ENCODE results near the gene CDYL2. TPM values are rescaled to one million over a fixed set of nuclear protein-coding genes. Genes with fewer than 3 reads are reported as not detected.

The CDYL2 gene, protein sequence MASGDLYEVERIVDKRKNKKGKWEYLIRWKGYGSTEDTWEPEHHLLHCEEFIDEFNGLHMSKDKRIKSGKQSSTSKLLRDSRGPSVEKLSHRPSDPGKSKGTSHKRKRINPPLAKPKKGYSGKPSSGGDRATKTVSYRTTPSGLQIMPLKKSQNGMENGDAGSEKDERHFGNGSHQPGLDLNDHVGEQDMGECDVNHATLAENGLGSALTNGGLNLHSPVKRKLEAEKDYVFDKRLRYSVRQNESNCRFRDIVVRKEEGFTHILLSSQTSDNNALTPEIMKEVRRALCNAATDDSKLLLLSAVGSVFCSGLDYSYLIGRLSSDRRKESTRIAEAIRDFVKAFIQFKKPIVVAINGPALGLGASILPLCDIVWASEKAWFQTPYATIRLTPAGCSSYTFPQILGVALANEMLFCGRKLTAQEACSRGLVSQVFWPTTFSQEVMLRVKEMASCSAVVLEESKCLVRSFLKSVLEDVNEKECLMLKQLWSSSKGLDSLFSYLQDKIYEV
- polyA plus RNA-seq (2013, experiment 1 of 2), result 5.0 TPM
- 4.6 TPM for polyA plus RNA-seq (2013, experiment 2 of 2)

DNA sequence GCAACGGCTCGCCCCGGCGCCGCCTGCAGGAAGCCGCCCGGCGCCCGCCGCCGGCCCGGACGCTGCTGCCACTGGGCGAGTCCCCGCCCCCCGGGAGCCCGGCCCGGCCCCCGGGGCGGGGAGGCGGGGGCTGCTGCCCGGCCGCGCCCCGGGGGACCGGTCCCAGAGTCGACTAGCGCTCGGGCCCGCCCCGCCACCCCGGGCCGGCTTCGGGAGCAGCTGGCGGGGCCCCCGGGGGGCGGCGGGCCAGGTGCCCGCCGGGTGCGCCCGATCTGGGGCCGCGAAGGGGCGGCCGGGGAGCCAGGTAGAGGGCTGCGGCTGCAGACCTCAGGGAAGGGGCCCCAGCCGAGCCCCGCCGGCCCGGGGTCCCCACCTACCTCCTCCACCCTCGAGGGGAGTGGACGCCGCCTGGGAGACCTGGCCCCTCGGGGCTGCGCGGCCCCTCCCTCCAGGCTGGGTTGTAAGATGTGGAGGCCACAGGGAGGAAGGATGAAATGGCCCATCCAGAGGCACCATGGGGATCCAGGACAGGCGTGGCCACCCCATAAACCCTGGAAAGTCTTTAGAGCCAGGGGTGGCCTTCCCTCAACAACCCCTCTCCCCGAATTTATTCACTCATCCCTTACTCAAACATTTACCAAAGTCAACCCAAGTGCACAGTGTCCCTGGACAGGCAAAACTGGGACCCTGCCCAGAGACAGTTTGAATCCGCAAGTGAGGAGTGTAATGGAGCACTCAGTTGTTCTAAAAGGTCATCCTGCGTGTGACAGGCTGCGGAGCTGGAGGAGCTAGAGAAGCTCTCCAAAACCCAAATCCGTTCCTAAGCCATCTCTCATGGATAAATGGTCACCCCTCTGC is at the start of gene CDYL2:
Gene CDYL2, minus strand, starts transcription at position 73 of the 858 bp plus-strand sequence. CDS start 425 bp downstream, outside the sequence.
- Histone ChIP-seq H3K4me3 (ENCODE audit: extremely low read depth, insufficient read depth, low read length, poor library complexity, severe bottlenecking) (peak within 1 kb of the TSS; percentile 51), H3K27ac (ENCODE audit: low read depth, low read length, severe bottlenecking) (no peak within 1 kb of the TSS), H3K9me3 (ENCODE audit: control insufficient read depth, low read length) (no peaks in the 10 kb centered on the region), H3K4me1 (ENCODE audit: control insufficient read depth, insufficient read depth, low read length, poor library complexity, severe bottlenecking) (peaks cover 5% of the 10 kb centered on the region), H3K36me3 (ENCODE audit: control insufficient read depth, insufficient read depth, low read length) (no peaks in the 10 kb centered on the region)
- 4 to 9% methylated on average over 17 to 26 of the region's 63 CpGs for WGBS, 2 experiments (ENCODE audit: insufficient coverage in 2 of 2)

DNA sequence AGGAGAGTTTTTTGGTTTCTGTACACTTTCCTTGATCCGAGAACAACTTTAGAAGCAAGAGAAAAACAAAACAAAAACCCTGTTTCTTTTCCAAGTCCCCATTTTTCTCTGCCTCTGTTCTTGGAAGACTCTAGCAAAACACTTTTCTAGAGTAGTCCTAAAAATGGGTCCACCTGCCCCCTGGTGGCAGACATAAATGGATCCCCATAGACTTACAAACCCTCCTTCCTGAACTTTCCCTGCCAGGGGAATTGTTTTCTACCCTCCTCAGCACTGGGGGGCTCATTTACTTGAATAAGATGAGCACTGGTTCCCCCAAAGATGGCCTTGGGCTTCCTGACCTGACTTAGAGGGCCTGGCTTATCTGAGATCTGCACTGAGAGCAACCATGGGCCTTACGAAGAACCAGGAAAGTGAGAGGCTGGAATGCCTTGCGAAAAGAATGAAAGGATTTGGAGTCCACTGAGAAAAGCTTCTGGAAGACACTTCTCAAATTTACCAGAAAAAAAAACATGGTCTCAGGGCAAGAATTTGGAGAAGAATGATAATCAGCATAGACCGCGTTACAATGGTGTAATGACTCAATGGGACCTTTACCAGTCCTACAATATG is 48.0 kb upstream of the CDYL2 start:
- no peak overlapping the region for H3K4me3 ChIP-seq (ENCODE audit: extremely low read depth, insufficient read depth, low read length, poor library complexity, severe bottlenecking)
- no peaks in the 10 kb centered on the region for H3K36me3 ChIP-seq (ENCODE audit: control insufficient read depth, insufficient read depth, low read length)
- no peaks in the 10 kb centered on the region for H3K4me1 ChIP-seq (ENCODE audit: control insufficient read depth, insufficient read depth, low read length, poor library complexity, severe bottlenecking)
- H3K27ac ChIP-seq (ENCODE audit: low read depth, low read length, severe bottlenecking), result no peak overlapping the region
- no peaks in the 10 kb centered on the region for H3K9me3 ChIP-seq (ENCODE audit: control insufficient read depth, low read length)
- WGBS, 2 experiments (ENCODE audit: insufficient coverage in 2 of 2), result 92 to 97% methylated on average over 4 to 5 of the region's 5 CpGs

DNA sequence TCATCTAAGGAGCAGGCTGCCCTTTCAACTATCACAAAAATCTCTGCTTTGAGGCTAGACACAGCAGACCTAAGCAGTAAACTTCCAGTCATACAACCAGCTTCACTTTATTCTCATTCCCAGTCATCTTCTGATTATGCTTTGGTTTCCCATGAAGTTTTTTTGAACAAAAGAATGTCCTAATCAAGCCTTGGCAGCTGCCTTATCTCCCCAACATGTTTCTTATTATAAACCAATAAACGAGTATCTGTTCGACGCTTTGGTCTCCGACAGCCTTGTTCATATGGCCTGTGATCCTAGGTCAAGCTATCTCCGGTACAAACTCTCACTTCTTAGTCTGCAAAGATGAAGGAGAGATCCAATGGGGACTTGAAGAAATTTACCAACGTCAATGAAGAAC is 47.4 kb upstream of the CDYL2 start:
- H3K4me1 ChIP-seq (ENCODE audit: control insufficient read depth, insufficient read depth, low read length, poor library complexity, severe bottlenecking), result no peaks in the 10 kb centered on the region
- H3K9me3 ChIP-seq (ENCODE audit: control insufficient read depth, low read length), result no peaks in the 10 kb centered on the region
- H3K36me3 ChIP-seq (ENCODE audit: control insufficient read depth, insufficient read depth, low read length), result no peaks in the 10 kb centered on the region
- no peak overlapping the region for H3K27ac ChIP-seq (ENCODE audit: low read depth, low read length, severe bottlenecking)
- WGBS, 2 experiments (ENCODE audit: insufficient coverage in 2 of 2), result 97 to 100% methylated on average over 4 to 5 of the region's 6 CpGs
- H3K4me3 ChIP-seq (ENCODE audit: extremely low read depth, insufficient read depth, low read length, poor library complexity, severe bottlenecking), result no peak overlapping the region

DNA sequence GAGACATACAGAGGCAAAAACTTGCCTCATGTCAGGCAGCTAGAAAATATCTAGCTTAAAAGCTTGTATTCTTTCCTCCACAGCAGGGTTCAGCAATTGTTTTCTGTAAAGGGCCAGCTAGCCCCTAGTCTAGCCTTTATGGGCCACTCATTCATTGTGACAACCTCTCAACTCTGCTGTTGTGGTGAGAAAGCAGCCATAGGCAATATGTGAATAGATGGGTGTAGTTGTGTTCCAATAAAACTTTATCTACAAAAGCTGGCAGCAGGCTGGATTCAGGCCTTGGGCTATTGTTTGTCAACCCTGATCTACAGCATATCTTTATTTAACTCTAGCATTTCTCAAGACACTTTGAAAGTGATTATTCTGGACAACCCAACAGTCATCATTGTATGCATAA is 46.4 kb upstream of the CDYL2 start:
- Histone ChIP-seq H3K9me3 (ENCODE audit: control insufficient read depth, low read length) (no peaks in the 10 kb centered on the region), H3K27ac (ENCODE audit: low read depth, low read length, severe bottlenecking) (no peak overlapping the region), H3K4me3 (ENCODE audit: extremely low read depth, insufficient read depth, low read length, poor library complexity, severe bottlenecking) (no peak overlapping the region), H3K4me1 (ENCODE audit: control insufficient read depth, insufficient read depth, low read length, poor library complexity, severe bottlenecking) (no peaks in the 10 kb centered on the region), H3K36me3 (ENCODE audit: control insufficient read depth, insufficient read depth, low read length) (no peaks in the 10 kb centered on the region)

DNA sequence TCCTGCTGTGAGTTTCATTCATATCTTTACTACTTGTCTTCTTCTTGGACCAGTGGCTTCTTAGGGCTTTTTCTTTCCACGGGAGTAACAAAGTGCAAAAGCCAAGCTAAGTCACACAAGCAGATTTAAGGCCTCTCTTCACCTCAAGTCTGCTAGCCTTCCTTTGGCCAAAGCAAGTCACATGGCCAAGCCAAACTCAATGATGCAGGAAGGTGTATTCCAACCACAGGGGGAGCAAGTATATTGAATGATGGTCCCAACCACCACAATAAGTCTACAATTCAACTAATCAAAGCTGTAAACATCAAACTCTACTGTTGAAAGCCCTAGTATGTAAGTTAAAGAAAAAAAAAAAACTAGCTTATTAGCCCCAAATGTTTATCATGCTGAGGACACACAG is 44.5 kb upstream of the CDYL2 start:
- Histone ChIP-seq H3K9me3 (ENCODE audit: control insufficient read depth, low read length) (no peaks in the 10 kb centered on the region), H3K27ac (ENCODE audit: low read depth, low read length, severe bottlenecking) (no peak overlapping the region), H3K36me3 (ENCODE audit: control insufficient read depth, insufficient read depth, low read length) (no peaks in the 10 kb centered on the region), H3K4me1 (ENCODE audit: control insufficient read depth, insufficient read depth, low read length, poor library complexity, severe bottlenecking) (no peaks in the 10 kb centered on the region), H3K4me3 (ENCODE audit: extremely low read depth, insufficient read depth, low read length, poor library complexity, severe bottlenecking) (no peak overlapping the region)
- 50% methylated on average over 1 of the region's 1 CpG; no CpG with 5 or more reads in 1 of the 2 experiments for WGBS, 2 experiments (ENCODE audit: insufficient coverage in 2 of 2)

DNA sequence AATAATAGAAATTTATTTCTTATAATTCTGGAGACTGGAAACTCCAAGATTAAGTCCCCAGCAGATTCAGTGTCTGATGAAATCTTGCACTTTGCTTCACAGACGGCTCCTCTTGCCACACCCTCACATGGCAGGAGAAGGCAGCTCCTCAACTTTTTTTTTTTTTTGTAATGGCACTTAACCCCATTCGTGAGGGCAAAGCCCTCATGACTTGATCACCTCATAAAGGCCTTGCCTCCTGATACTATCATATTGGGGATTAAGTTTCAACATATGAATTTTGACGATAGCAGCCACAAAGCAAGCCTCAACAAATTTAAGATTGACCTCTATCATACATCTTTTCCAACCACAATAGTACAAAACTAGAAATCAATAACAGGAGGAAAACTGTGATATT is 42.3 kb upstream of the CDYL2 start:
- 78 to 86% methylated on average over 1 of the region's 3 CpGs for WGBS, 2 experiments (ENCODE audit: insufficient coverage in 2 of 2)
- Histone ChIP-seq H3K27ac (ENCODE audit: low read depth, low read length, severe bottlenecking) (no peak overlapping the region), H3K36me3 (ENCODE audit: control insufficient read depth, insufficient read depth, low read length) (no peaks in the 10 kb centered on the region), H3K4me3 (ENCODE audit: extremely low read depth, insufficient read depth, low read length, poor library complexity, severe bottlenecking) (no peak overlapping the region), H3K9me3 (ENCODE audit: control insufficient read depth, low read length) (no peaks in the 10 kb centered on the region), H3K4me1 (ENCODE audit: control insufficient read depth, insufficient read depth, low read length, poor library complexity, severe bottlenecking) (no peaks in the 10 kb centered on the region)

DNA sequence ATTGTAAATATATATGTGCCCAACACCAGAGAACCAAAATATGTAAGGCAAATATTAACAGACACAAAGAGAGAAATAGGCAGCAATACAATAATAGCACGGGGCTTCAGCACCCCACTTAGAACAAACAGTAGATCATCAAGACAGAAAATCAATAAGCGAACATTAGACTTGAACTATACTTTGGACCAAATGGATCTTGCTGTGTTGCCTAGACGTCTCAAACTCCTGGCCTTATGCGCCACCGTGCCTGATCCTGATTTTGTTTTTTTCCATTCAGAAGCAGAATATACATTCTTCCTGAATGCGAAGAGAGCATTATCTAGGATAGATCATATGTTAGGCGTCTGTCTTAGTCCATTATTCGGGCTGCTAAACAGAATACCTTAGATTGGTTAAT is 41.9 kb upstream of the CDYL2 start:
- Histone ChIP-seq H3K4me3 (ENCODE audit: extremely low read depth, insufficient read depth, low read length, poor library complexity, severe bottlenecking) (no peak overlapping the region), H3K9me3 (ENCODE audit: control insufficient read depth, low read length) (no peaks in the 10 kb centered on the region), H3K4me1 (ENCODE audit: control insufficient read depth, insufficient read depth, low read length, poor library complexity, severe bottlenecking) (no peaks in the 10 kb centered on the region), H3K36me3 (ENCODE audit: control insufficient read depth, insufficient read depth, low read length) (no peaks in the 10 kb centered on the region), H3K27ac (ENCODE audit: low read depth, low read length, severe bottlenecking) (no peak overlapping the region)
- WGBS, 2 experiments (ENCODE audit: insufficient coverage in 2 of 2), result 80 to 81% methylated on average over 1 to 5 of the region's 8 CpGs

DNA sequence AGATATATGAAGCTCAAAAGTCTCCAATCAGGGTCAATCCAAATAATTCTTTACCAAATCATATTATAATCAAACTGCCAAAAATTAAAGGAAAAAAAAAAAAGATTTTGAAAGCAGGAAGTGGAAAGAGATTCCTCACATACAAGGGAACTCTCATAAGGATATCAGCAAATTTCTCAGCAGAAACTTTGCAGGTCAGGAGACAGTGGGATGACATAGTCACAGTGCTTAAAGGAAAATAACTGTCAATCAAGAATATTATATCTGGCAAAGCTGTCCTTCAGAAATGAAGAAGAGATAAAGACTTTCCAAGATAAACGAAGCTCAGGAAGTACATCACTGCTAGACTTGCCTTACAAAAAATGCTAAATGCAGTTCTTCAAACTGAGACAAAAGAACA is 40.0 kb upstream of the CDYL2 start:
- no peak overlapping the region for H3K27ac ChIP-seq (ENCODE audit: low read depth, low read length, severe bottlenecking)
- no peaks in the 10 kb centered on the region for H3K36me3 ChIP-seq (ENCODE audit: control insufficient read depth, insufficient read depth, low read length)
- H3K4me3 ChIP-seq (ENCODE audit: extremely low read depth, insufficient read depth, low read length, poor library complexity, severe bottlenecking), result no peak overlapping the region
- no CpG with 5 or more reads among the region's 1 CpG for WGBS, 2 experiments (ENCODE audit: insufficient coverage in 2 of 2)
- H3K4me1 ChIP-seq (ENCODE audit: control insufficient read depth, insufficient read depth, low read length, poor library complexity, severe bottlenecking), result no peaks in the 10 kb centered on the region
- no peaks in the 10 kb centered on the region for H3K9me3 ChIP-seq (ENCODE audit: control insufficient read depth, low read length)

DNA sequence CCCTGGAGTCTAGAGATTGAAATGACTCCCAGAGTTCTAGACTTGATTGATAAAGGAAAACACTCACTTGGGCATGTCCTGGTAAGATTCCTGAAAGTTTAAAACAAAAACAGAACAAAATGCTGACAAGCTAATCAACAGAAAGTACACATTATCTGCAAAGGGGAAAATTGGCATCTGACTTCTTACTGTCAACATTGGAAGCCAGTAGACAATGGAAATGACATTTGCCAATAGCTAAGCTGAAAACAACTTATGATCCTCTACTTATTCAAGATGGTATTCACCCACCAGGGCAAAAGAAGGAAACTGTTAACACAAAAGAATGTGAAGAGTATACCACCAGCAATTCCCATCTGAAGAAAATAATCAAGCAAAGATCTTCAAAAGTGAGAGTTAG is 36.8 kb upstream of the CDYL2 start:
- no peaks in the 10 kb centered on the region for H3K9me3 ChIP-seq (ENCODE audit: control insufficient read depth, low read length)
- no peaks in the 10 kb centered on the region for H3K36me3 ChIP-seq (ENCODE audit: control insufficient read depth, insufficient read depth, low read length)
- H3K4me3 ChIP-seq (ENCODE audit: extremely low read depth, insufficient read depth, low read length, poor library complexity, severe bottlenecking), result no peak overlapping the region
- H3K27ac ChIP-seq (ENCODE audit: low read depth, low read length, severe bottlenecking), result no peak overlapping the region
- peaks cover 6% of the 10 kb centered on the region for H3K4me1 ChIP-seq (ENCODE audit: control insufficient read depth, insufficient read depth, low read length, poor library complexity, severe bottlenecking)

DNA sequence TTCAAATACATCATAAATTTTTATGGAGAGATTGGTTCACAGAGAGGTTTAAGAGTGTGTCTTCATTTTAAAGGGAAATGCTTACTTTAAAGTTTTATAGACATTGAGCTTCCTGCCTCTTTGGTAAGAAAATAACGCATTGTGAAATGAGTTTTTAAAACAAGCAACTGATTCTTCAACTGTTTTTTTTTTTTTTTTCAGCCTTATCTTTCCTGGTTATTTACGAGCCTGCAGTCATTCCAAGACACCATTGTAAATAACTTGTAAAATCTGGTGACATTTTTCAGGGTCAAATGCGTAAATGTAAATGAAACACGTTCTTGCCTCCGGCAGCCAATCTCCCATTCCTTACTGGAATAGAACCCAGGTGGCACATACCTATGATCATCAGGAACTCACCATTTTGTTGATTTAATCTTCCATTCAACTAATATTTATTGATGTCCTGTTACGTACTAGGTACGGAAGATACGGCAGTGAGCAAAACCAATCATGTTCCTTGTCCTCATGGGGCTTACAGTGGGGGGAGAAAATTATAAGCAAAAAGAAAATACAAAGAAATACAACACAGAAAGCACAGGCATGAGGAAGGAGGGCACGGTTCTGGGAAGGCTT is 33.2 kb upstream of the CDYL2 start:
- no peaks in the 10 kb centered on the region for H3K9me3 ChIP-seq (ENCODE audit: control insufficient read depth, low read length)
- no peak overlapping the region for H3K27ac ChIP-seq (ENCODE audit: low read depth, low read length, severe bottlenecking)
- WGBS, 2 experiments (ENCODE audit: insufficient coverage in 2 of 2), result 92% methylated on average over 4 of the region's 9 CpGs; no CpG with 5 or more reads in 1 of the 2 experiments
- H3K4me1 ChIP-seq (ENCODE audit: control insufficient read depth, insufficient read depth, low read length, poor library complexity, severe bottlenecking), result peaks cover 11% of the 10 kb centered on the region
- H3K36me3 ChIP-seq (ENCODE audit: control insufficient read depth, insufficient read depth, low read length), result no peaks in the 10 kb centered on the region
- H3K4me3 ChIP-seq (ENCODE audit: extremely low read depth, insufficient read depth, low read length, poor library complexity, severe bottlenecking), result no peak overlapping the region
